Breast epithelium (tissue), 3 donors: ENCODE results near the gene PAK1.

Experiments
- POLR2A ChIP-seq: fragments of 450-650 bp; IDR thresholded peaks from one replicate; pipeline ENCODE4 v1.6.1; 2016; ENCODE audit warnings: antibody characterized with exemption, mild to moderate bottlenecking, moderate library complexity
- POLR2AphosphoS5 ChIP-seq, 3 donors: sonication (generic); formaldehyde crosslinking; IDR thresholded peaks; one replicate each; pipeline ENCODE4 v1.6.1; 2017; ENCODE audit warnings: antibody characterized with exemption in 3 of 3

DNA sequence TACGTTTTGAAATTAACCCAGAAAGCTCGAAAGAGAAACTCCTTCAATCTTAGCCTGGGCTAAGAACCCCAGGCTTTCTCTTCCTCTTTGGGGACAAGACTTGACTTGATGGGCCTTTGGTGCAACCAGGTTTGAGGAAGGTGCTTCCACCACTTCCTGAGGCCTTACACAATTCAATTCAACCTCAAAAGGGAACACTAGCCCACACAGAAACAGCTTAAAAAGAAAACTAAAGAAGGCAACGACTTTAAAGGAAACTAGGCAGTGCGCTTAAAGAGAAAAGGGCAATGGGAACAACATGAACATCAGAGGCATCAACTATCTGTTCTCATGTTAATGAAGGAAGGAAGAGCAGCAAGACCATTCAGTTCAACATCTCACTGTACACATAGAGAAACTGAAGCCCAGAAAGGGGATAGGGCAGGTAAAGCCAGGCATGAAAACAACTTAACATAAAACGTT lies 24.8 kb downstream of the PAK1 start:
- TF ChIP-seq POLR2AphosphoS5 (IDR thresholded peaks at IDR 0.05), result no peak
- no peak for TF ChIP-seq POLR2A
